GM23338 (cell line): Measurements from ENCODE around the gene COBLL1. TPM values are rescaled to one million over a fixed set of nuclear protein-coding genes. Genes with fewer than 3 reads are reported as not detected.

ENCODE experiments used
- ATAC-seq: fragments of 200-7000 bp; cut with Tn5 transposase; 3 replicates; pipeline ENCODE4 v1.9.1; 2020
- DNase-seq: peaks from one replicate; pipeline ENCODE4 v3.0.0-alpha.2; 2015; ENCODE audit warnings: low spot score
- H2AFZ ChIP-seq: fragments of 200-600 bp; sonication (generic); 2 replicates; pipeline ENCODE4 v1.8.0; 2016; ENCODE audit warnings: antibody characterized with exemption, mild to moderate bottlenecking, moderate library complexity
- H3F3A ChIP-seq: fragments of 200-600 bp; sonication (generic); replicated peaks from 2 replicates; pipeline ENCODE4 v1.8.0; 2017; ENCODE audit warnings: antibody characterized with exemption, mixed run types, low read depth
- H3K27ac ChIP-seq: fragments of 200-600 bp; sonication (generic); 2 replicates; pipeline ENCODE4 v1.6.1; 2016; ENCODE audit warnings: low read depth
- H3K27me3 ChIP-seq: fragments of 200-600 bp; sonication (generic); 2 replicates; pipeline ENCODE4 v1.8.0; 2016; ENCODE audit warnings: mild to moderate bottlenecking, mixed run types, moderate library complexity; ENCODE audit not compliant: insufficient read depth
- H3K36me3 ChIP-seq: fragments of 200-600 bp; sonication (generic); 2 replicates; pipeline ENCODE4 v1.8.0; 2016; ENCODE audit warnings: mild to moderate bottlenecking; ENCODE audit not compliant: insufficient read depth
- H3K4me1 ChIP-seq: fragments of 200-600 bp; sonication (generic); 2 replicates; pipeline ENCODE4 v1.8.0; 2016; ENCODE audit warnings: mild to moderate bottlenecking, moderate library complexity; ENCODE audit not compliant: insufficient read depth
- H3K4me2 ChIP-seq: fragments of 200-600 bp; sonication (generic); 2 replicates; pipeline ENCODE4 v1.7.1; 2017; ENCODE audit warnings: mixed run types
- H3K4me3 ChIP-seq: fragments of 200-600 bp; sonication (generic); 2 replicates; pipeline ENCODE4 v1.6.1; 2016; ENCODE audit warnings: mixed run types
- H3K79me2 ChIP-seq: fragments of 200-600 bp; sonication (generic); replicated peaks from 2 replicates; pipeline ENCODE4 v1.8.0; 2017; ENCODE audit warnings: mild to moderate bottlenecking; ENCODE audit not compliant: insufficient read depth
- H3K9me2 ChIP-seq: fragments of 200-600 bp; sonication (generic); 2 replicates; pipeline ENCODE4 v1.8.0; 2017; ENCODE audit not compliant: insufficient read depth
- H4K20me1 ChIP-seq: fragments of 200-600 bp; sonication (generic); replicated peaks from 2 replicates; pipeline ENCODE4 v1.8.0; 2017; ENCODE audit warnings: mild to moderate bottlenecking; ENCODE audit not compliant: insufficient read depth
- H3K27ac Mint-ChIP-seq: 2 replicates; pipeline ENCODE4 v1.8.0; 2020; ENCODE audit warnings: inconsistent platforms, mild to moderate bottlenecking, moderate library complexity, mixed read lengths
- H3K27me3 Mint-ChIP-seq: 3 replicates; pipeline ENCODE4 v1.8.0; 2022; ENCODE audit warnings: low read depth, mild to moderate bottlenecking, moderate library complexity, mixed read lengths, inconsistent platforms; ENCODE audit not compliant: insufficient read depth, poor library complexity
- H3K36me3 Mint-ChIP-seq: 3 replicates; pipeline ENCODE4 v1.8.0; 2021; ENCODE audit warnings: low read depth, mild to moderate bottlenecking, inconsistent platforms, moderate library complexity, mixed read lengths
- H3K4me1 Mint-ChIP-seq: 3 replicates; pipeline ENCODE4 v1.8.0; 2020; ENCODE audit warnings: mild to moderate bottlenecking, inconsistent platforms, mixed read lengths
- H3K4me3 Mint-ChIP-seq: 3 replicates; pipeline ENCODE4 v1.8.0; 2021; ENCODE audit warnings: moderate library complexity, mild to moderate bottlenecking, inconsistent platforms, mixed read lengths
- H3K9me3 Mint-ChIP-seq: 3 replicates; pipeline ENCODE4 v1.8.0; 2020; ENCODE audit warnings: moderate library complexity, mild to moderate bottlenecking, inconsistent platforms, mixed read lengths
- CREB1 ChIP-seq: fragments of 250-450 bp; sonication (Bioruptor Pico); IDR thresholded peaks from 2 replicates; pipeline ENCODE4 v1.5.0; 2020; ENCODE audit warnings: low read depth, mild to moderate bottlenecking, moderate library complexity
- ETS1 ChIP-seq: IDR thresholded peaks from 2 replicates; pipeline ENCODE4 v1.6.1; 2016; ENCODE audit warnings: antibody characterized with exemption
- EZH2 ChIP-seq: fragments of 200-600 bp; sonication (generic); IDR thresholded peaks from one replicate; pipeline ENCODE4 v1.8.0; 2017; ENCODE audit warnings: antibody characterized with exemption, mild to moderate bottlenecking, low read depth; ENCODE audit not compliant: unreplicated experiment
- EZH2phosphoT487 ChIP-seq: fragments of 200-600 bp; sonication (generic); IDR thresholded peaks from one replicate; pipeline ENCODE4 v1.8.1; 2018; ENCODE audit warnings: antibody characterized with exemption; ENCODE audit not compliant: unreplicated experiment
- JUNB ChIP-seq: IDR thresholded peaks from one replicate; pipeline ENCODE4 v1.6.1; 2016; ENCODE audit warnings: antibody characterized with exemption; ENCODE audit not compliant: unreplicated experiment
- NANOG ChIP-seq: IDR thresholded peaks from 2 replicates; pipeline ENCODE4 v1.6.1; 2016; ENCODE audit warnings: antibody characterized with exemption, borderline replicate concordance
- POLR2AphosphoS5 ChIP-seq: IDR thresholded peaks from 2 replicates; pipeline ENCODE4 v1.6.1; 2016; ENCODE audit warnings: antibody characterized with exemption, low read depth
- STAT1 ChIP-seq: IDR thresholded peaks from one replicate; pipeline ENCODE4 v1.6.1; 2016; ENCODE audit warnings: antibody characterized with exemption; ENCODE audit not compliant: unreplicated experiment
- ZNF114 ChIP-seq: fragments of 250-450 bp; sonication (Bioruptor Pico); IDR thresholded peaks from 2 replicates; pipeline ENCODE4 v1.5.0; 2020; ENCODE audit warnings: mild to moderate bottlenecking, moderate library complexity
- ZNF331 ChIP-seq: fragments of 250-450 bp; sonication (Bioruptor Pico); IDR thresholded peaks from 2 replicates; pipeline ENCODE4 v1.5.0; 2020; ENCODE audit warnings: low read depth, mild to moderate bottlenecking, moderate library complexity
- polyA plus RNA-seq: library from polyadenylated mRNA; unstranded; fragments of >200 nt; fragmentation: Nextera tagmentation; extraction: Ambion mirVana; gene quantifications from 2 replicates; pipeline ENCODE4 v1.2.1, GENCODE V29; 2016
- total RNA-seq: library from RNA; depleted of rRNA; stranded (reverse); fragments of >200 nt; shearing (Covaris generic); gene quantifications from 2 replicates; pipeline ENCODE4 v1.2.3, GENCODE V29; 2014
- TF ChIP-seq, protein P1 (sequence below): fragments of 250-450 bp; sonication (Bioruptor Pico); IDR thresholded peaks from 2 replicates; pipeline ENCODE4 v1.5.0; 2020; ENCODE audit warnings: mild to moderate bottlenecking, moderate library complexity
- TF ChIP-seq, protein P2 (sequence below), 2 experiments: fragments of 200-600 bp in 1 of 2; sonication (generic) in 1 of 2; conservative IDR thresholded peaks; 2 replicates each; pipeline versions ENCODE4 v1.5.1 to v1.6.1; 2016 to 2017; ENCODE audit warnings: antibody characterized with exemption in 2 of 2, low read depth in 2 of 2, mild to moderate bottlenecking in 2 of 2, moderate library complexity in 1 of 2

The COBLL1 gene
- total and polyA plus RNA-seq, 2 experiments from 2014 or later, result 2.9 to 7.4 TPM

GRCh38 chr2:164747783-164748433 lies 93.7 kb downstream of the COBLL1 start:
- no peaks in the 10 kb centered on the region for H3K27me3 Mint-ChIP-seq
- no peak overlapping the region for H3K4me3 ChIP-seq
- no peaks in the 10 kb centered on the region; the same call in 1 of the 2 replicates for H3K4me1 ChIP-seq
- H3K4me1 Mint-ChIP-seq, result peaks cover 6% of the 10 kb centered on the region; the same call in 2 of the 3 replicates
- H4K20me1 ChIP-seq, result no peaks in the 10 kb centered on the region
- H3K79me2 ChIP-seq, result no peaks in the 10 kb centered on the region
- no peak overlapping the region for H3K4me3 Mint-ChIP-seq
- H2AFZ ChIP-seq, result no peak overlapping the region
- no peak for ATAC-seq
- no peaks in the 10 kb centered on the region for H3K27me3 ChIP-seq
- DNase-seq, result no peak
- no peak overlapping the region for H3K27ac ChIP-seq
- no peaks in the 10 kb centered on the region for H3K9me2 ChIP-seq
- H3K36me3 ChIP-seq, result no peaks in the 10 kb centered on the region
- H3F3A ChIP-seq, result no peaks in the 10 kb centered on the region
- H3K4me2 ChIP-seq, result no peak overlapping the region
- H3K36me3 Mint-ChIP-seq, result no peaks in the 10 kb centered on the region
- no peaks in the 10 kb centered on the region for H3K9me3 Mint-ChIP-seq
- no peak overlapping the region for H3K27ac Mint-ChIP-seq
- TF ChIP-seq CREB1 (CRISPR knock-in tag) (no peak), EZH2 (no peak)

- no peak for DNase-seq
- no peak overlapping the region for H3K27ac ChIP-seq
- no peaks in the 10 kb centered on the region for H3K9me2 ChIP-seq
- H3F3A ChIP-seq, result no peaks in the 10 kb centered on the region
- no peak overlapping the region for H2AFZ ChIP-seq
- no peaks in the 10 kb centered on the region for H4K20me1 ChIP-seq
- no peaks in the 10 kb centered on the region; the same call in 1 of the 2 replicates for H3K4me1 ChIP-seq
- no peaks in the 10 kb centered on the region for H3K36me3 ChIP-seq
- Mint-ChIP-seq H3K9me3 (no peaks in the 10 kb centered on the region), H3K36me3 (no peaks in the 10 kb centered on the region), H3K27ac (no peak overlapping the region), H3K27me3 (no peaks in the 10 kb centered on the region), H3K4me3 (no peak overlapping the region), H3K4me1 (peaks cover 6% of the 10 kb centered on the region; the same call in 2 of the 3 replicates)
- H3K79me2 ChIP-seq, result no peaks in the 10 kb centered on the region
- H3K27me3 ChIP-seq, result no peaks in the 10 kb centered on the region
- H3K4me3 ChIP-seq, result no peak overlapping the region
- no peak for ATAC-seq
- H3K4me2 ChIP-seq, result no peak overlapping the region
- TF ChIP-seq ZNF114 (CRISPR knock-in tag) (no peak), EZH2phosphoT487 (no peak), EZH2 (no peak), ZNF331 (CRISPR knock-in tag) (no peak), STAT1 (no peak), ETS1 (no peak), CREB1 (CRISPR knock-in tag) (no peak), JUNB (no peak), POLR2AphosphoS5 (no peak), NANOG (no peak)
- TF ChIP-seq, protein P1, sequence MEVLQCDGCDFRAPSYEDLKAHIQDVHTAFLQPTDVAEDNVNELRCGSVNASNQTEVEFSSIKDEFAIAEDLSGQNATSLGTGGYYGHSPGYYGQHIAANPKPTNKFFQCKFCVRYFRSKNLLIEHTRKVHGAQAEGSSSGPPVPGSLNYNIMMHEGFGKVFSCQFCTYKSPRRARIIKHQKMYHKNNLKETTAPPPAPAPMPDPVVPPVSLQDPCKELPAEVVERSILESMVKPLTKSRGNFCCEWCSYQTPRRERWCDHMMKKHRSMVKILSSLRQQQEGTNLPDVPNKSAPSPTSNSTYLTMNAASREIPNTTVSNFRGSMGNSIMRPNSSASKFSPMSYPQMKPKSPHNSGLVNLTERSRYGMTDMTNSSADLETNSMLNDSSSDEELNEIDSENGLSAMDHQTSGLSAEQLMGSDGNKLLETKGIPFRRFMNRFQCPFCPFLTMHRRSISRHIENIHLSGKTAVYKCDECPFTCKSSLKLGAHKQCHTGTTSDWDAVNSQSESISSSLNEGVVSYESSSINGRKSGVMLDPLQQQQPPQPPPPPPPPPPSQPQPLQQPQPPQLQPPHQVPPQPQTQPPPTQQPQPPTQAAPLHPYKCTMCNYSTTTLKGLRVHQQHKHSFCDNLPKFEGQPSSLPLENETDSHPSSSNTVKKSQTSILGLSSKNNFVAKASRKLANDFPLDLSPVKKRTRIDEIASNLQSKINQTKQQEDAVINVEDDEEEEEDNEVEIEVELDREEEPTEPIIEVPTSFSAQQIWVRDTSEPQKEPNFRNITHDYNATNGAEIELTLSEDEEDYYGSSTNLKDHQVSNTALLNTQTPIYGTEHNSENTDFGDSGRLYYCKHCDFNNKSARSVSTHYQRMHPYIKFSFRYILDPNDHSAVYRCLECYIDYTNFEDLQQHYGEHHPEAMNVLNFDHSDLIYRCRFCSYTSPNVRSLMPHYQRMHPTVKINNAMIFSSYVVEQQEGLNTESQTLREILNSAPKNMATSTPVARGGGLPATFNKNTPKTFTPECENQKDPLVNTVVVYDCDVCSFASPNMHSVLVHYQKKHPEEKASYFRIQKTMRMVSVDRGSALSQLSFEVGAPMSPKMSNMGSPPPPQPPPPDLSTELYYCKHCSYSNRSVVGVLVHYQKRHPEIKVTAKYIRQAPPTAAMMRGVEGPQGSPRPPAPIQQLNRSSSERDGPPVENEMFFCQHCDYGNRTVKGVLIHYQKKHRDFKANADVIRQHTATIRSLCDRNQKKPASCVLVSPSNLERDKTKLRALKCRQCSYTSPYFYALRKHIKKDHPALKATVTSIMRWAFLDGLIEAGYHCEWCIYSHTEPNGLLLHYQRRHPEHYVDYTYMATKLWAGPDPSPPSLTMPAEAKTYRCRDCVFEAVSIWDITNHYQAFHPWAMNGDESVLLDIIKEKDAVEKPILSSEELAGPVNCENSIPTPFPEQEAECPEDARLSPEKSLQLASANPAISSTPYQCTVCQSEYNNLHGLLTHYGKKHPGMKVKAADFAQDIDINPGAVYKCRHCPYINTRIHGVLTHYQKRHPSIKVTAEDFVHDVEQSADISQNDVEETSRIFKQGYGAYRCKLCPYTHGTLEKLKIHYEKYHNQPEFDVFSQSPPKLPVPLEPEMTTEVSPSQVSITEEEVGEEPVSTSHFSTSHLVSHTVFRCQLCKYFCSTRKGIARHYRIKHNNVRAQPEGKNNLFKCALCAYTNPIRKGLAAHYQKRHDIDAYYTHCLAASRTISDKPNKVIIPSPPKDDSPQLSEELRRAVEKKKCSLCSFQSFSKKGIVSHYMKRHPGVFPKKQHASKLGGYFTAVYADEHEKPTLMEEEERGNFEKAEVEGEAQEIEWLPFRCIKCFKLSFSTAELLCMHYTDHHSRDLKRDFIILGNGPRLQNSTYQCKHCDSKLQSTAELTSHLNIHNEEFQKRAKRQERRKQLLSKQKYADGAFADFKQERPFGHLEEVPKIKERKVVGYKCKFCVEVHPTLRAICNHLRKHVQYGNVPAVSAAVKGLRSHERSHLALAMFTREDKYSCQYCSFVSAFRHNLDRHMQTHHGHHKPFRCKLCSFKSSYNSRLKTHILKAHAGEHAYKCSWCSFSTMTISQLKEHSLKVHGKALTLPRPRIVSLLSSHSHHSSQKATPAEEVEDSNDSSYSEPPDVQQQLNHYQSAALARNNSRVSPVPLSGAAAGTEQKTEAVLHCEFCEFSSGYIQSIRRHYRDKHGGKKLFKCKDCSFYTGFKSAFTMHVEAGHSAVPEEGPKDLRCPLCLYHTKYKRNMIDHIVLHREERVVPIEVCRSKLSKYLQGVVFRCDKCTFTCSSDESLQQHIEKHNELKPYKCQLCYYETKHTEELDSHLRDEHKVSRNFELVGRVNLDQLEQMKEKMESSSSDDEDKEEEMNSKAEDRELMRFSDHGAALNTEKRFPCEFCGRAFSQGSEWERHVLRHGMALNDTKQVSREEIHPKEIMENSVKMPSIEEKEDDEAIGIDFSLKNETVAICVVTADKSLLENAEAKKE (CRISPR knock-in tag), result no peak
- TF ChIP-seq, protein P2, sequence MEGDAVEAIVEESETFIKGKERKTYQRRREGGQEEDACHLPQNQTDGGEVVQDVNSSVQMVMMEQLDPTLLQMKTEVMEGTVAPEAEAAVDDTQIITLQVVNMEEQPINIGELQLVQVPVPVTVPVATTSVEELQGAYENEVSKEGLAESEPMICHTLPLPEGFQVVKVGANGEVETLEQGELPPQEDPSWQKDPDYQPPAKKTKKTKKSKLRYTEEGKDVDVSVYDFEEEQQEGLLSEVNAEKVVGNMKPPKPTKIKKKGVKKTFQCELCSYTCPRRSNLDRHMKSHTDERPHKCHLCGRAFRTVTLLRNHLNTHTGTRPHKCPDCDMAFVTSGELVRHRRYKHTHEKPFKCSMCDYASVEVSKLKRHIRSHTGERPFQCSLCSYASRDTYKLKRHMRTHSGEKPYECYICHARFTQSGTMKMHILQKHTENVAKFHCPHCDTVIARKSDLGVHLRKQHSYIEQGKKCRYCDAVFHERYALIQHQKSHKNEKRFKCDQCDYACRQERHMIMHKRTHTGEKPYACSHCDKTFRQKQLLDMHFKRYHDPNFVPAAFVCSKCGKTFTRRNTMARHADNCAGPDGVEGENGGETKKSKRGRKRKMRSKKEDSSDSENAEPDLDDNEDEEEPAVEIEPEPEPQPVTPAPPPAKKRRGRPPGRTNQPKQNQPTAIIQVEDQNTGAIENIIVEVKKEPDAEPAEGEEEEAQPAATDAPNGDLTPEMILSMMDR (conservative IDR thresholded peaks at IDR 0.05; ENCODE audit: low read depth in 2 of 2), result no peak
Observed at GRCh38 chr2:164747140-164747539, 94.5 kb downstream of the COBLL1 start.
